ENCODE measurements around the gene KCNJ3.

KCNJ3 gene, protein sequence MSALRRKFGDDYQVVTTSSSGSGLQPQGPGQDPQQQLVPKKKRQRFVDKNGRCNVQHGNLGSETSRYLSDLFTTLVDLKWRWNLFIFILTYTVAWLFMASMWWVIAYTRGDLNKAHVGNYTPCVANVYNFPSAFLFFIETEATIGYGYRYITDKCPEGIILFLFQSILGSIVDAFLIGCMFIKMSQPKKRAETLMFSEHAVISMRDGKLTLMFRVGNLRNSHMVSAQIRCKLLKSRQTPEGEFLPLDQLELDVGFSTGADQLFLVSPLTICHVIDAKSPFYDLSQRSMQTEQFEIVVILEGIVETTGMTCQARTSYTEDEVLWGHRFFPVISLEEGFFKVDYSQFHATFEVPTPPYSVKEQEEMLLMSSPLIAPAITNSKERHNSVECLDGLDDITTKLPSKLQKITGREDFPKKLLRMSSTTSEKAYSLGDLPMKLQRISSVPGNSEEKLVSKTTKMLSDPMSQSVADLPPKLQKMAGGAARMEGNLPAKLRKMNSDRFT

DNA sequence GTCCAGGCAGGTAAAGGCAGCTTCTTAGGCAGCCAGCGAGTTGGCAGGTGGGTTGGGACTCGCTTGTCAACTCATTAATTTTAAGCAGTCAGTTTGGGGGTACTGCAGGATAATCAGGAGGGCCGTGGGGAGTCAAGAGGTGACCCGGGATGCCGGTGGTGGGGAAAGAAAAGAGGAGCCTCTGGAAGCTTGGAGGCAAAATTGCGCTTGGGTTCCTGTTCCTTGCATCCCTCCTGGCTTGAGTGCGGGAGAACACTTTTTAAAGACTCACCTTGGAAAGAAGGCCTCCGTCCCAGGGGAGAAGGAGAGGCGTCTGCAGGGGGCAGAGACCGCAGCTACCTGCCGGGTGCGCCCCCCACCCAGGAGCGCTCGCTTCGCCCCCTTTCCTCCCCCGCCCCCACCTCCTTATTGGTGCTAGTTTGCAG lies at the start of gene KCNJ3:
TSS of gene KCNJ3 (plus strand) at position 400 of the 425 bp plus-strand sequence. CDS start 81 bp downstream, outside the sequence.
- no peak for DNase-seq (ENCODE audit: low read depth)

GRCh38 chr2:154655499-154655898 lies 43.0 kb upstream of the KCNJ3 start:
- DNase-seq (ENCODE audit: low read depth), result no peak

- DNase-seq (ENCODE audit: low read depth), result no peak
These were observed 39.6 kb upstream of the KCNJ3 start for GRCh38 chr2:154658854-154659253.

DNA sequence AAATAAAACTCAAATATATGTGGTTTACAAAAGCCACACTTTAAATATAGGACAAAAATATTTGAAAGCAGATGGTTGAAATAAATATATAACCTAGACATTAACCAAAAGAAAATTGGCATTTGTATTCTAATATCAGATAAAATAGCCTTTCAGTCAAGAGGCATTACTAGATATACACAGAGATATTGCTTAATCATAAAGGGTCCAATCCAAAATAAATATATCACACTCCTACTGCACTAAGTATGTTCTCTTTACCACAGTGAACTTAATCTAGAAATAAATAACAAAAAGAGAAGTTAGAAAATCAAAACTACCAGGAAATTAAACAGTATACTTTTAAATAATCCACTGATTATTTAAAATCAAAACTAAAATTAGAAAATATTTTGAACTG lies 34.2 kb upstream of the KCNJ3 start:
- DNase-seq (ENCODE audit: low read depth), result no peak

- no peak for DNase-seq (ENCODE audit: low read depth)
These were observed 28.4 kb upstream of the KCNJ3 start for GRCh38 chr2:154670083-154670482.

DNA sequence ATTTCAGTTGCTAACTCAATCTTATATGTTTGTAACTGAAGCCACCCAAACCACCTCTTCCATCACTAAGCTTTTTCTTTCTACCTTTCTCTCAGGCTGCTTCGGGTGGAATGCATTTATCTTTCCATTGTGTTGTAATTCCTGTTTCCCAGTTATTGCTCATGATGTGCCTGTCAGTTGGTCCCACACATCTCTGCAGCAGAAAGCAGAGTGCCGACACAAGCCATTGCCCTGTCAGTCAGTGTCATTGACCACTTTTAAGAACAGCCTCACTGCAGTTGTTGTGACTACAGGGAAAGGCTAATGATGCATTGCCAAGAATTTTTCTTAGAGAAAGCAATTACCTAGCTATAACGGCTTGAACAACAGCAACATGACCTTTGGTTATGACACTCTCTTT lies 24.8 kb upstream of the KCNJ3 start:
- DNase-seq (ENCODE audit: low read depth), result no peak

GRCh38 chr2:154677401-154677800 lies 21.1 kb upstream of the KCNJ3 start:
- DNase-seq (ENCODE audit: low read depth), result no peak

- no peak for DNase-seq (ENCODE audit: low read depth)
These were observed 16.8 kb upstream of the KCNJ3 start for GRCh38 chr2:154681741-154682140.

- DNase-seq (ENCODE audit: low read depth), result no peak
These were observed 12.3 kb upstream of the KCNJ3 start for GRCh38 chr2:154686162-154686561.

- no peak for DNase-seq (ENCODE audit: low read depth)
These were observed 10.1 kb upstream of the KCNJ3 start for GRCh38 chr2:154688373-154688772.

DNA sequence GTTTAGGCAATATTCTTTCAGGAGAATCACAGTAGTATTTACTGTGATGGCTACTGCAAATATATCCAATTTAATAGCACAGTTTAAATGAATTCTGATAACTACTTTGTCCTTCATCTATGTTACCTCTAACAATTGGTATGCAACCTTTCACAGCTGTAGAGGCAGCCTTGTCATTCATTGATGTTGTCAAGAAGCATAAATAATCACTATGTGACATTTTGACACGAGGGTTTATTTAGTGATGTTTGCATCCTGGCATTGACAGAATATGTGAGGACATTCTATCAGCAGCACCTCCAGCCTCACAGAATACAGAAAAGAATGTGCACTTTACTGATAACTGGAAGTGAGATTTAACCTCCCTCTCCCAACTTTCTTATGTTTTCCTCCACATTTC lies 9.3 kb upstream of the KCNJ3 start:
- no peak for DNase-seq (ENCODE audit: low read depth)

- DNase-seq (ENCODE audit: low read depth), result no peak
These were observed 5.6 kb upstream of the KCNJ3 start for GRCh38 chr2:154692927-154693326.

DNA sequence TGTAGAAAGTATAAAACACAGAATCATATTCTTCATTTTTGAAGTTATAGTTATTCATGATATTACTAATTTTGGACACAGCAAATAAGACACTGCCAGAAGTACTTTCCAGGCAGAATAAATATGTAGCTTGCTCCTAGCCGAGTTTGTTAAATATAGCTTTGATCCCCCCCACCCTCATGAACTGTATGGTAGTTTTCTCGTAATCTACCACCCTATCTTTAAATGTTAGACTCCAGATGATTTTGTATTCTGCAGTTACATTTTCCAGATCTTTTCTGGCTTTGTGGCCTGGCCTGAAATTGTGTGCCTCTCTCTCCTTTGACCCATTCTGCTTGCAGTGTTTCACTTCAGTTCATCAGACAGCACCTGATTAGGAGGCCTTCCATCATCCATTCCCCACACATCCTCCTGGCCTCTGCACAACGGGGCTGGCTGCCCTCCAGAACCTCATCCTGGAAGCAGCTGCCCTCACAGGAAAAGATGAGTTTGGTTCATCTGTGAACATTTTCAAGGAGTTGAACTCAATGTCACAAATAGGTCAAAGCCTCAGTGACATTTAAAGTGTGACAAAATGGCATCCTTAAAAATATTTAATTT lies 4.7 kb upstream of the KCNJ3 start:
- no peak for DNase-seq (ENCODE audit: low read depth)

DNA sequence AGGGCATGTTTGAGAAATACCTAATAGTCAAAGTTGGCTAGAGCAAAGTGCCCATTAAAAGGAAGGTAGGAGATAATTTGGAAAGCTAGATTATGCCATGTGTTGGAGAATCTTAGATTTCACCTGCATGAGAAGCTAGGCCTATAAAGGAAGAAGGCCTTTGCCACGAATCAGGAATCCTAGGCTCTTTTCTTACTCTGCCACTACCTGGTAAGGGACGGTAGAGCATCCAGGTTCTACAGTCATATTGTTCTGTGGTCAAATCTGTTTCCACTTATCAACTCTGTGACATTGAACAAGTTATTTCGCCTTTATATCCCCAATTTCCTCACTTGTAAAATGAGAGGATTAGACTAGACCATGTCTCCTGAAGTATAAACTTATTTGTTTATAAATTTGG lies 3.6 kb upstream of the KCNJ3 start:
- no peak for DNase-seq (ENCODE audit: low read depth)

DNA sequence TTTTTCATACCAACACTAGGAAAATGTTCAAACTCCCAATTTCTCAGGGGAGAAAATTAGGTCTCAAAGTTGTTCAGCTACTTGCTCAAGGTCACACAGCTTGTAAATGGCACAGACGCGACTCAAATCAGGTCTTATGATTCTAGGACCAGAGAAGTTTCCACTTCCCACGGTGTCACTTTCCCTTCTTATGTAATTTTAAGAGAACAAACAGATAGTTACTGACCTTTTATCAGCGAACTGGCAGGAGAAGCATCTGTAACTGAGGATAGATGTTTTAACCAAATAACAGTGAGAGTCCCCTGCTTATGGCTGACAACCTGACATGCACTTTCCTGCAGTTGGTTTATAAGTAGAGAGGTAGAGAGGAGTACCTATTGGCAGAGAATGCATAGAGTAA lies 2.1 kb upstream of the KCNJ3 start:
- no peak for DNase-seq (ENCODE audit: low read depth)

DNA sequence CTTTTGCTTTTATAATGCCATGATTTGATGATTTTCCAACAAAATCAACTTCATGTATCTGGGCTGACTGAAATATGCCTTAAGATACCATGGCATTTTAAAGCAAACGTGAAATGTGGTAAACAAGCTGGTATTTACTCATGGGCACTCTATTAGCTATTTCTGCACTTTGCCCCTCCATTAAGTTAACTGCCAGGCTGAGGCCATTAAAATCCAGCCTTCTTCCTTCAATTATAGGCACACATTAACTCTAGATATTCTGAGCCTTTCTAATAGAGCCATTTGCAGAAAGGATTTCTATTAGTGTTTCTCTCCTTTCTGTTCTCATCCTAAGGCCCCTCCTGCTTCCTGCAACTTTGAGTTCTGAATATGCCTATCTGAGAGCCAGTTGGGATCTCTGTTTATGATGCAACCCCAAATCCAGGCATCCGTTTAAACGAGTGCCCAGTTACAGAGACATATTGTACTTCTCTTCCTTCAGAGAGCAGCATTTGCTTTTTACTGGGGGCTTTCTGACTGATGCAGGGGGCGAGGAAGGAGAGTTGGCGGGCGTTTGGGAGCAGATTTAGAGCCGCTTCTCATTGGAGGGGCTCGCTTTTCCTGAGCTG lies 1.6 kb upstream of the KCNJ3 start:
- no peak for DNase-seq (ENCODE audit: low read depth)

- DNase-seq (ENCODE audit: low read depth), result no peak
These were observed 860 bp upstream of the KCNJ3 start for GRCh38 chr2:154697418-154698252.

- DNase-seq (ENCODE audit: low read depth), result no peak
These were observed 453 bp downstream of the KCNJ3 start for GRCh38 chr2:154698721-154699574.

DNA sequence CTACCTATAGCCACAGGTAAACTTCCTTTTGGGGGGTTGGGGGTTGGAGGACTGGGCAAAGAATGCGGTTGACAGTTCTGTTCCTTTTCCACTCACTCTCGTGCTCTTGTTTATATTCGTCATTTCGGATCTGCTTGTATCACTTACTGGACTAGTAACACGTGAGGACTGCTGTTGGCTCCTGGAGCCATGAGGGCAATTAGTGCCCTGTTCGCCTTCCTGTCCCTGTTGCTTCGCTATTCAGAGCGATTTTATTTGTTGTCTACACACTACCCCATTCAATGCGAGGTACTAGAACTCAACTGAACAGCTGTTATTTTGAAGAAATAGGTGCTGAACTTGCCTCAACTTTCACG lies 1.1 kb downstream of the KCNJ3 start:
- no peak for DNase-seq (ENCODE audit: low read depth)

GRCh38 chr2:154700136-154700535 lies 1.6 kb downstream of the KCNJ3 start:
- DNase-seq (ENCODE audit: low read depth), result no peak

DNA sequence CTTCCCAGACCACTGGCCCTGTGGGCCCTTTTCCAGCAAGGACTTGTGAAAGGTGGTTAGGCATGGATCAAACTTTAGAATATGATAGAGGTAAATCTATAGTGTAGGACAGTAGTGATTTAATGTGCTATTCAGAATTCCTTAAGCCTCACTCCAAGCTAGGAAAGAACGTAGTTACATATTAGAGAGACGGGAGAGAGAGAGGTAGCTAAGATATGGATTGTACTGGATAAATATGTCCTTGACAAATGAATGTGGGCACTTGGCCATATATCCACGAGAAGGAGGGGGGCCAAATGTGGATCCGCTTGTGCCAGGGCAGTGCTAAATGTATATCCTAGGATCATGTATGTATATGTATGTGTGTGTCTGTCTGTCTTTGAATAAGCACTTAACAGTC lies 6.5 kb downstream of the KCNJ3 start:
- DNase-seq (ENCODE audit: low read depth), result no peak
